ENCODE results near the gene KRT14.

KRT14 gene

GRCh38 chr17:41575336-41575735 is 11.4 kb downstream of the KRT14 start:
- ChIA-PET CTCF (interaction anchor here (1.1 kb wide), 1 partner anchor 24 kb away, joined by 4 read pairs; no protein-coding TSS in a partner anchor), POLR2A (no interaction called here)
- no peak for DNase-seq
- WGBS (ENCODE audit: insufficient coverage): 86% methylated on average over 3 of the region's 3 CpGs
- no peak overlapping the region for H3K27ac ChIP-seq (ENCODE audit: insufficient read depth in 1 of 2, low read depth in 1 of 2, low read length in 2 of 2, poor library complexity in 1 of 2, severe bottlenecking in 2 of 2)
- H3K4me1 ChIP-seq (ENCODE audit: control extremely low read depth in 1 of 4, control insufficient read depth in 4 of 4, insufficient read depth in 4 of 4, low read length in 3 of 4): peaks cover 0 to 2% (median 1%) of the 10 kb centered on the region in 4 experiments
- H3K4me3 ChIP-seq (ENCODE audit: control insufficient read depth in 1 of 7, extremely low read depth in 1 of 7, insufficient read depth in 4 of 7, low read depth in 2 of 7, low read length in 6 of 7): no peak overlapping the region
- H3K9me3 ChIP-seq (ENCODE audit: control extremely low read depth in 1 of 5, control insufficient read depth in 4 of 5, insufficient read depth in 2 of 5, low read depth in 1 of 5, low read length in 4 of 5): no peaks in the 10 kb centered on the region
- no peaks in the 10 kb centered on the region for H3K36me3 ChIP-seq (ENCODE audit: control insufficient read depth in 4 of 4, insufficient read depth in 4 of 4, low read length in 3 of 4)
- H3K27me3 ChIP-seq (replicated peaks in 2 of 5; ENCODE audit: control insufficient read depth in 4 of 5, insufficient read depth in 5 of 5, low read length in 4 of 5): peaks cover 0 to 21% (median 2%) of the 10 kb centered on the region in 5 experiments

DNA sequence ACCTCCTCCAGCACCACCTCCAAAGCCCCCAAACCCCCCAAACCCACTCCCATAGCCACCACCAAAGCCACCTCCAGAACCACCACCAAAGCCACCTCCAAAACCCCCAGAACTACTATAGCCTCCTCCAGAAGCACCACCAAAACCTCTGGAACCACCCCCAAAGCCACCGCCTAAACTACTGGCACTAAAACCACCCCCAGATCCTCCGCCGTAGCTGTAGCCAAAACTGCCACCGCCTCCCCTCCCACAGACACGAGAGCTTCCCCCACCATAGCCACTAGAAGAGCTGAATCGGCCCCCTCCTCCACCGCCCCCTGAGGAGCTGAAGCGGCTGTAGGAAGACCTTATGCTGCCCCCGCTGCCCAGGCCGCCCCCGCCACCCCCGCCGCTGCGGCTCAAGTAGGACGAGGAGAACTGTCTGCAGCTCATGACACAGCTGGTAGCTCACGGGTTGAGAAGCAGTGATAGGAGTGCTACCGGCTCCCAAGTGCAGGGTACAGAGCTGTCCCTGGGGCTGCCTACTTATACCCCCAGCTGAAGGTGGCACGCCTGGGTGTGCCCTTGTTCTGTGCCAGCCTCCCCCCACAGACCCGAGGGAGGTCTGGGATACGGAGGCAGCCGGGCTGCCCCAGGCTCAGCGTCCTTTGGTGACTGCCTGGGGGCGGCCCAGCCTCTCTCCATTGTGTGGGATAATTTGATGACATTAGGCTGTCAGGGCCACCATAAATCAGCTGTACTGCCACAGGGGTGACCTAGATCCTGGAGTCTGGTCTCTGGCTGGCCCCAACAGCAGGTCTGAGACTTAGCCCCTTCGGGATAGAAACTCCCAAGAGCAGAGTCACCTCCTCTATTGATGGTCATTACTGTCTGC is 14.9 kb downstream of the KRT14 start, which contains the start of gene KRT9:
Gene KRT9 (minus strand): TSS at position 499 of the 874 bp plus-strand sequence. CDS start 67 bp downstream, at position 432.
- no peaks in the 10 kb centered on the region for H3K36me3 ChIP-seq (ENCODE audit: control insufficient read depth in 4 of 4, insufficient read depth in 4 of 4, low read length in 3 of 4)
- ChIA-PET POLR2A (no interaction called here), CTCF (interaction anchor here (1.1 to 7.6 kb wide), 2 partner anchors 14 to 22 kb away, joined by 3 to 31 read pairs; no protein-coding TSS in a partner anchor)
- peaks cover 0 to 30% (median 7%) of the 10 kb centered on the region in 5 experiments for H3K27me3 ChIP-seq (replicated peaks in 2 of 5; ENCODE audit: control insufficient read depth in 4 of 5, insufficient read depth in 5 of 5, low read length in 4 of 5)
- H3K27ac ChIP-seq (ENCODE audit: insufficient read depth in 1 of 2, low read depth in 1 of 2, low read length in 2 of 2, poor library complexity in 1 of 2, severe bottlenecking in 2 of 2): no peak within 1 kb of the TSS
- no peak within 1 kb of the TSS for H3K4me3 ChIP-seq (ENCODE audit: control insufficient read depth in 1 of 7, extremely low read depth in 1 of 7, insufficient read depth in 4 of 7, low read depth in 2 of 7, low read length in 6 of 7)
- WGBS (ENCODE audit: insufficient coverage): 74% methylated on average over 16 of the region's 24 CpGs
- DNase-seq: no peak
- H3K4me1 ChIP-seq (ENCODE audit: control extremely low read depth in 1 of 4, control insufficient read depth in 4 of 4, insufficient read depth in 4 of 4, low read length in 3 of 4): no peaks in the 10 kb centered on the region
- peaks cover 0 to 4% (median 0%) of the 10 kb centered on the region in 5 experiments for H3K9me3 ChIP-seq (ENCODE audit: control extremely low read depth in 1 of 5, control insufficient read depth in 4 of 5, insufficient read depth in 2 of 5, low read depth in 1 of 5, low read length in 4 of 5)

- CTCF ChIA-PET: interaction anchor here (0.7 to 7.6 kb wide), 2 partner anchors 18 to 56 kb away, joined by 3 to 31 read pairs; no protein-coding TSS in a partner anchor
- H3K27ac ChIP-seq (ENCODE audit: insufficient read depth in 1 of 2, low read depth in 1 of 2, low read length in 2 of 2, poor library complexity in 1 of 2, severe bottlenecking in 2 of 2): no peak overlapping the region
- no peaks in the 10 kb centered on the region for H3K36me3 ChIP-seq (ENCODE audit: control insufficient read depth in 4 of 4, insufficient read depth in 4 of 4, low read length in 3 of 4)
- WGBS (ENCODE audit: insufficient coverage): 51% methylated on average over 5 of the region's 6 CpGs
- POLR2A ChIA-PET: no interaction called here
- peaks cover 0 to 4% (median 0%) of the 10 kb centered on the region in 5 experiments for H3K9me3 ChIP-seq (ENCODE audit: control extremely low read depth in 1 of 5, control insufficient read depth in 4 of 5, insufficient read depth in 2 of 5, low read depth in 1 of 5, low read length in 4 of 5)
- H3K27me3 ChIP-seq (replicated peaks in 2 of 5; ENCODE audit: control insufficient read depth in 4 of 5, insufficient read depth in 5 of 5, low read length in 4 of 5): peaks cover 0 to 25% (median 9%) of the 10 kb centered on the region in 5 experiments
- DNase-seq: no peak
- H3K4me3 ChIP-seq (ENCODE audit: control insufficient read depth in 1 of 7, extremely low read depth in 1 of 7, insufficient read depth in 4 of 7, low read depth in 2 of 7, low read length in 6 of 7): no peak overlapping the region
- no peaks in the 10 kb centered on the region for H3K4me1 ChIP-seq (ENCODE audit: control extremely low read depth in 1 of 4, control insufficient read depth in 4 of 4, insufficient read depth in 4 of 4, low read length in 3 of 4)
These were observed 19.4 kb downstream of the KRT14 start for GRCh38 chr17:41567317-41567716.

DNA sequence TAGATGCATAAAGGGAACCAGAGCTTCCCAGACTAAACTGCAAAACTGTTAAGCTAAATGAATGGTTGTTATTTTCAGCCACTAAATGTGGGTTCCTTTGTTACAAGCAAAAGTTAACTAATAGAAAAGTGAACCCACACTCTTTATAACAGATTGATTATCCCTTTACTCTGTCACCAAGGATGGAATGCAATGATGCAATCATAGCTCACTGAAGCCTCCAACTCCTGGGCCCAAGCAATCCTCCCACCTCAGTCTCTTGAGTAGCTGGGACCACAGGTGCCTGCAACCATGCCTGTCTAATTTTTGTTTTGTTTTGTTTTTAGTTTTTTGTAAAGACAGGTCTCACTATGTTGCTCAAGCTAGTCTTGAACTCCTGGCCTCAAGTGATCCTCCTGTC is 21.4 kb downstream of the KRT14 start:
- POLR2A ChIA-PET: no interaction called here
- peaks cover 0 to 15% (median 9%) of the 10 kb centered on the region in 5 experiments for H3K27me3 ChIP-seq (replicated peaks in 2 of 5; ENCODE audit: control insufficient read depth in 4 of 5, insufficient read depth in 5 of 5, low read length in 4 of 5)
- DNase-seq: no peak

DNA sequence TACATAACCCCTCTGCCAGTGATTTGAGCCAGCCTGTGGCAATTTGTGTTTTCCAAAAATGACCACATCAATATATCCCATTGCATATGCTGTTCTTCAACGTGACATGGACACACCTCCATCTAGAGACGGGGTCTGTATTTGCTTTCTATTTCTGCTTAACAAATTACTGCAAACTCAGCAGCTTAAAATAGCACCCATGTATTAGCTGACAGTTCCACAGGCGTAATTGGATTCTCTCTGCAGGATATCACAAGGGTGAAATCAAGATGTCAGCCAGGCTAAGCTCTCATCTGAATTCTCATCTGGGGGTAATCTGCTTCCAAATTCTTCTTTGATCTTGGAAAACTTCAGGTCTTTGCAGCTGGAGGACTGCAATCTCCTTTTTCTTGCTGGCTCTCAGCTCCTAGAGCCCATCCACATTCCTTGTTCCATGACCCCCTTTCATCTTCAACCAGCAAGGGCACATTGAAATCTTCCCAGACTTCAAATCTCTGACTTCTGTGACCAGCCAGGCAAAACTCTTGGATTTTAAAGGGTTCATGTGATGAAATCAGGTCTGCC is 23.0 kb downstream of the KRT14 start:
- Histone ChIP-seq H3K36me3 (ENCODE audit: control insufficient read depth in 4 of 4, insufficient read depth in 4 of 4, low read length in 3 of 4) (no peaks in the 10 kb centered on the region), H3K27ac (ENCODE audit: insufficient read depth in 1 of 2, low read depth in 1 of 2, low read length in 2 of 2, poor library complexity in 1 of 2, severe bottlenecking in 2 of 2) (no peak overlapping the region), H3K9me3 (ENCODE audit: control extremely low read depth in 1 of 5, control insufficient read depth in 4 of 5, insufficient read depth in 2 of 5, low read depth in 1 of 5, low read length in 4 of 5) (peaks cover 0 to 4% (median 0%) of the 10 kb centered on the region in 5 experiments), H3K4me3 (ENCODE audit: control insufficient read depth in 1 of 7, extremely low read depth in 1 of 7, insufficient read depth in 4 of 7, low read depth in 2 of 7, low read length in 6 of 7) (no peak overlapping the region), H3K4me1 (ENCODE audit: control extremely low read depth in 1 of 4, control insufficient read depth in 4 of 4, insufficient read depth in 4 of 4, low read length in 3 of 4) (no peaks in the 10 kb centered on the region), H3K27me3 (replicated peaks in 2 of 5; ENCODE audit: control insufficient read depth in 4 of 5, insufficient read depth in 5 of 5, low read length in 4 of 5) (peaks cover 2 to 15% (median 10%) of the 10 kb centered on the region in 5 experiments)
- ChIA-PET POLR2A (no interaction called here), CTCF (no interaction called here)
- 84% methylated on average over 3 of the region's 3 CpGs for WGBS (ENCODE audit: insufficient coverage)
- DNase-seq: no peak

More for the DNA sequence above, 21.4 kb downstream of the KRT14 start:
- no peak overlapping the region for H3K27ac ChIP-seq (ENCODE audit: insufficient read depth in 1 of 2, low read depth in 1 of 2, low read length in 2 of 2, poor library complexity in 1 of 2, severe bottlenecking in 2 of 2)
- CTCF ChIA-PET: interaction anchor here (1.1 to 2.3 kb wide), 4 partner anchors 17 to 93 kb away, joined by 3 to 14 read pairs (median 5); no protein-coding TSS in a partner anchor
- no peak overlapping the region for H3K4me3 ChIP-seq (ENCODE audit: control insufficient read depth in 1 of 7, extremely low read depth in 1 of 7, insufficient read depth in 4 of 7, low read depth in 2 of 7, low read length in 6 of 7)
- no peaks in the 10 kb centered on the region for H3K4me1 ChIP-seq (ENCODE audit: control extremely low read depth in 1 of 4, control insufficient read depth in 4 of 4, insufficient read depth in 4 of 4, low read length in 3 of 4)
- no peaks in the 10 kb centered on the region for H3K36me3 ChIP-seq (ENCODE audit: control insufficient read depth in 4 of 4, insufficient read depth in 4 of 4, low read length in 3 of 4)
- H3K9me3 ChIP-seq (ENCODE audit: control extremely low read depth in 1 of 5, control insufficient read depth in 4 of 5, insufficient read depth in 2 of 5, low read depth in 1 of 5, low read length in 4 of 5): peaks cover 0 to 4% (median 0%) of the 10 kb centered on the region in 5 experiments

DNA sequence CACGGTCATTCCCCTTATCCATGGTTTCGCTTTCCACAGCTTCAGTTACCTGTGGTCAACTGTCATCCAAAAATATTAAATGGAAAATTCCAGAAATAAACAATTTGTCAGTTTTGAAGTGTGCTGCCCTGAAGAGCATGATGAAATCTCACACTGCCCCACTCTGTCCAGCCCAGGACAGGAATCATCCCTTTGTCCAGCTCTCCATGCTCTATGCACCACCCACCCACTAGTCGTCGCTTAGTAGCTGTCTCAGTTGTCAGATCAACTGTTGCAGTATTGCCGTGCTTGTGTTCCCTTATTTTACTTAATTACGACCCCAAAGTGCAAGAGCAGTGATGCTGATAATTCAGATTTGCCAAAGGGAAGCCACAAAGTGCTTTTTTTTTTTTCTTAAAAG is 25.1 kb downstream of the KRT14 start:
- WGBS (ENCODE audit: insufficient coverage): 93% methylated on average over 6 of the region's 6 CpGs
- H3K27me3 ChIP-seq (replicated peaks in 2 of 5; ENCODE audit: control insufficient read depth in 4 of 5, insufficient read depth in 5 of 5, low read length in 4 of 5): peaks cover 4 to 14% (median 9%) of the 10 kb centered on the region in 5 experiments
- H3K4me1 ChIP-seq (ENCODE audit: control extremely low read depth in 1 of 4, control insufficient read depth in 4 of 4, insufficient read depth in 4 of 4, low read length in 3 of 4): no peaks in the 10 kb centered on the region
- ChIA-PET CTCF (no interaction called here), POLR2A (no interaction called here)
- H3K27ac ChIP-seq (ENCODE audit: insufficient read depth in 1 of 2, low read depth in 1 of 2, low read length in 2 of 2, poor library complexity in 1 of 2, severe bottlenecking in 2 of 2): no peak overlapping the region
- no peaks in the 10 kb centered on the region for H3K36me3 ChIP-seq (ENCODE audit: control insufficient read depth in 4 of 4, insufficient read depth in 4 of 4, low read length in 3 of 4)
- no peaks in the 10 kb centered on the region for H3K9me3 ChIP-seq (ENCODE audit: control extremely low read depth in 1 of 5, control insufficient read depth in 4 of 5, insufficient read depth in 2 of 5, low read depth in 1 of 5, low read length in 4 of 5)
- DNase-seq: no peak
- no peak overlapping the region for H3K4me3 ChIP-seq (ENCODE audit: control insufficient read depth in 1 of 7, extremely low read depth in 1 of 7, insufficient read depth in 4 of 7, low read depth in 2 of 7, low read length in 6 of 7)

- no peak overlapping the region for H3K4me3 ChIP-seq (ENCODE audit: control insufficient read depth in 1 of 7, extremely low read depth in 1 of 7, insufficient read depth in 4 of 7, low read depth in 2 of 7, low read length in 6 of 7)
- no peak overlapping the region for H3K27ac ChIP-seq (ENCODE audit: insufficient read depth in 1 of 2, low read depth in 1 of 2, low read length in 2 of 2, poor library complexity in 1 of 2, severe bottlenecking in 2 of 2)
- no CpG with 5 or more reads among the region's 2 CpGs for WGBS (ENCODE audit: insufficient coverage)
- no peaks in the 10 kb centered on the region for H3K4me1 ChIP-seq (ENCODE audit: control extremely low read depth in 1 of 4, control insufficient read depth in 4 of 4, insufficient read depth in 4 of 4, low read length in 3 of 4)
- no peaks in the 10 kb centered on the region for H3K36me3 ChIP-seq (ENCODE audit: control insufficient read depth in 4 of 4, insufficient read depth in 4 of 4, low read length in 3 of 4)
- peaks cover 4 to 17% (median 13%) of the 10 kb centered on the region in 5 experiments for H3K27me3 ChIP-seq (replicated peaks in 2 of 5; ENCODE audit: control insufficient read depth in 4 of 5, insufficient read depth in 5 of 5, low read length in 4 of 5)
- H3K9me3 ChIP-seq (ENCODE audit: control extremely low read depth in 1 of 5, control insufficient read depth in 4 of 5, insufficient read depth in 2 of 5, low read depth in 1 of 5, low read length in 4 of 5): no peaks in the 10 kb centered on the region
- no peak for DNase-seq
- ChIA-PET POLR2A (no interaction called here), CTCF (interaction anchor here (1.2 to 3.7 kb wide), 4 partner anchors 9 to 104 kb away, joined by 3 to 21 read pairs (median 3); no protein-coding TSS in a partner anchor)
These were observed 27.1 kb downstream of the KRT14 start for GRCh38 chr17:41559548-41559947.
